HUES64 (cell line): ENCODE data around the gene EPHA3.

Experiments used
- H3K27ac ChIP-seq: 2 replicates; pipeline ENCODE4 v1.7.0; 2013; ENCODE audit warnings: low read depth, low read length, inconsistent platforms
- H3K27me3 ChIP-seq: 2 replicates; pipeline ENCODE4 v1.6.1; 2013; ENCODE audit warnings: mild to moderate bottlenecking, low read length; ENCODE audit not compliant: insufficient read depth
- H3K36me3 ChIP-seq: 2 replicates; pipeline ENCODE4 v1.6.1; 2013; ENCODE audit warnings: mild to moderate bottlenecking, low read length; ENCODE audit not compliant: insufficient read depth
- H3K4me1 ChIP-seq: 2 replicates; pipeline ENCODE4 v1.6.1; 2013; ENCODE audit warnings: mild to moderate bottlenecking, low read length, moderate library complexity; ENCODE audit not compliant: insufficient read depth
- H3K4me3 ChIP-seq: 2 replicates; pipeline ENCODE4 v1.5.1; 2013; ENCODE audit warnings: mild to moderate bottlenecking, low read length, moderate library complexity
- H3K9ac ChIP-seq: 2 replicates; pipeline ENCODE4 v1.6.1; 2013; ENCODE audit warnings: mild to moderate bottlenecking, low read depth, low read length
- H3K9me3 ChIP-seq: 2 replicates; pipeline ENCODE4 v1.6.1; 2013; ENCODE audit warnings: low read depth, low read length; ENCODE audit not compliant: insufficient read depth
- WGBS: fragments of 150-250, 120-280 bp; methylation state at CpG from one replicate; pipeline ENCODE4 v1.1.7; 2013; ENCODE audit warnings: missing lambda C conversion rate; 5-methylcytosine and 5-hydroxymethylcytosine counted together

The EPHA3 gene

GRCh38 chr3:89184151-89184995 lies 77.0 kb downstream of the EPHA3 start:
- no peaks in the 10 kb centered on the region for H3K36me3 ChIP-seq
- H3K4me1 ChIP-seq = peaks cover 41% of the 10 kb centered on the region
- WGBS = 90% methylated on average over 2 of the region's 4 CpGs
- H3K9ac ChIP-seq = no peak overlapping the region
- H3K27me3 ChIP-seq = no peaks in the 10 kb centered on the region
- no peaks in the 10 kb centered on the region for H3K9me3 ChIP-seq
- peak overlapping the region; percentile 38; the same call in 1 of the 2 replicates for H3K27ac ChIP-seq
- H3K4me3 ChIP-seq = no peak overlapping the region

GRCh38 chr3:89186456-89186855 lies 79.0 kb downstream of the EPHA3 start:
- H3K4me3 ChIP-seq = no peak overlapping the region
- no peaks in the 10 kb centered on the region for H3K27me3 ChIP-seq
- peaks cover 26% of the 10 kb centered on the region for H3K4me1 ChIP-seq
- WGBS = 93% methylated on average over 2 of the region's 4 CpGs
- H3K27ac ChIP-seq = no peak overlapping the region
- no peak overlapping the region for H3K9ac ChIP-seq
- H3K9me3 ChIP-seq = no peaks in the 10 kb centered on the region
- H3K36me3 ChIP-seq = no peaks in the 10 kb centered on the region

GRCh38 chr3:89198591-89198990 lies 91.2 kb downstream of the EPHA3 start:
- Histone ChIP-seq H3K9ac (no peak overlapping the region), H3K9me3 (no peaks in the 10 kb centered on the region), H3K27me3 (no peaks in the 10 kb centered on the region), H3K36me3 (no peaks in the 10 kb centered on the region), H3K4me1 (no peaks in the 10 kb centered on the region), H3K27ac (no peak overlapping the region), H3K4me3 (no peak overlapping the region)
- WGBS = 91% methylated on average over 3 of the region's 3 CpGs

GRCh38 chr3:89212619-89213018 lies 105.2 kb downstream of the EPHA3 start:
- Histone ChIP-seq H3K36me3 (no peaks in the 10 kb centered on the region), H3K4me3 (no peak overlapping the region), H3K27ac (no peak overlapping the region), H3K4me1 (no peaks in the 10 kb centered on the region), H3K9me3 (no peaks in the 10 kb centered on the region), H3K27me3 (no peaks in the 10 kb centered on the region), H3K9ac (no peak overlapping the region)
- WGBS = 100% methylated on average over 1 of the region's 1 CpG

GRCh38 chr3:89216016-89216739 lies 108.8 kb downstream of the EPHA3 start:
- H3K27ac ChIP-seq = no peak overlapping the region
- H3K4me1 ChIP-seq = no peaks in the 10 kb centered on the region
- H3K9ac ChIP-seq = no peak overlapping the region
- H3K36me3 ChIP-seq = no peaks in the 10 kb centered on the region
- WGBS = 75% methylated on average over 1 of the region's 2 CpGs
- H3K4me3 ChIP-seq = no peak overlapping the region
- no peaks in the 10 kb centered on the region for H3K9me3 ChIP-seq
- H3K27me3 ChIP-seq = no peaks in the 10 kb centered on the region

- Histone ChIP-seq H3K9ac (no peak overlapping the region), H3K36me3 (no peaks in the 10 kb centered on the region), H3K9me3 (no peaks in the 10 kb centered on the region), H3K27ac (no peak overlapping the region), H3K4me3 (no peak overlapping the region), H3K4me1 (no peaks in the 10 kb centered on the region), H3K27me3 (no peaks in the 10 kb centered on the region)
- WGBS = 96% methylated on average over 6 of the region's 6 CpGs
These were observed 109.8 kb downstream of the EPHA3 start for GRCh38 chr3:89217148-89217685.

GRCh38 chr3:89221924-89222323 lies 114.5 kb downstream of the EPHA3 start:
- H3K9ac ChIP-seq = no peak overlapping the region
- H3K4me1 ChIP-seq = no peaks in the 10 kb centered on the region
- no peaks in the 10 kb centered on the region for H3K9me3 ChIP-seq
- no peak overlapping the region for H3K27ac ChIP-seq
- H3K36me3 ChIP-seq = no peaks in the 10 kb centered on the region
- H3K27me3 ChIP-seq = no peaks in the 10 kb centered on the region
- no peak overlapping the region for H3K4me3 ChIP-seq
- 100% methylated on average over 1 of the region's 1 CpG for WGBS

GRCh38 chr3:89223188-89223587 lies 115.8 kb downstream of the EPHA3 start:
- 95% methylated on average over 5 of the region's 6 CpGs for WGBS
- no peak overlapping the region for H3K4me3 ChIP-seq

GRCh38 chr3:89227218-89227617 lies 119.8 kb downstream of the EPHA3 start:
- no peaks in the 10 kb centered on the region for H3K36me3 ChIP-seq
- 94% methylated on average over 5 of the region's 5 CpGs for WGBS
- H3K9me3 ChIP-seq = no peaks in the 10 kb centered on the region
- no peak overlapping the region for H3K9ac ChIP-seq
- no peak overlapping the region for H3K4me3 ChIP-seq
- H3K27me3 ChIP-seq = no peaks in the 10 kb centered on the region
- peaks cover 8% of the 10 kb centered on the region for H3K4me1 ChIP-seq
- H3K27ac ChIP-seq = no peak overlapping the region

More at GRCh38 chr3:89223188-89223587, 115.8 kb downstream of the EPHA3 start:
- Histone ChIP-seq H3K4me1 (no peaks in the 10 kb centered on the region), H3K27ac (no peak overlapping the region), H3K27me3 (no peaks in the 10 kb centered on the region), H3K9ac (no peak overlapping the region), H3K36me3 (no peaks in the 10 kb centered on the region), H3K9me3 (no peaks in the 10 kb centered on the region)

GRCh38 chr3:89227634-89228033 lies 120.2 kb downstream of the EPHA3 start:
- Histone ChIP-seq H3K27me3 (no peaks in the 10 kb centered on the region), H3K9me3 (no peaks in the 10 kb centered on the region), H3K27ac (no peak overlapping the region), H3K36me3 (no peaks in the 10 kb centered on the region), H3K9ac (no peak overlapping the region), H3K4me1 (peaks cover 8% of the 10 kb centered on the region), H3K4me3 (no peak overlapping the region)
- 85% methylated on average over 1 of the region's 2 CpGs for WGBS

- WGBS = 96% methylated on average over 2 of the region's 2 CpGs
These were observed 124.7 kb downstream of the EPHA3 start for GRCh38 chr3:89232155-89232554.

More at GRCh38 chr3:89232155-89232554, 124.7 kb downstream of the EPHA3 start:
- no peak overlapping the region for H3K9ac ChIP-seq
- no peaks in the 10 kb centered on the region for H3K36me3 ChIP-seq
- no peak overlapping the region for H3K4me3 ChIP-seq
- no peak overlapping the region for H3K27ac ChIP-seq
- H3K27me3 ChIP-seq = no peaks in the 10 kb centered on the region
- H3K9me3 ChIP-seq = no peaks in the 10 kb centered on the region
- peaks cover 16% of the 10 kb centered on the region for H3K4me1 ChIP-seq
